DND-41 (cell line): ENCODE measurements around the gene TNIK.
"Not testable (repeated sequence)": the region's sequence is repeated elsewhere in the genome, so short reads cannot be mapped to it uniquely, and the experiment has no call there.

Experiments used
- EZH2 ChIP-seq: IDR thresholded peaks from 3 replicates; pipeline ENCODE4 v1.6.1; 2012; ENCODE audit warnings: borderline replicate concordance, low read depth, mild to moderate bottlenecking, moderate library complexity, low read length, inconsistent platforms; ENCODE audit not compliant: severe bottlenecking
- TF ChIP-seq, protein P1 (sequence below): IDR thresholded peaks from 2 replicates; pipeline ENCODE4 v1.5.1; 2012; ENCODE audit warnings: borderline replicate concordance, low read length, moderate library complexity, mild to moderate bottlenecking; ENCODE audit not compliant: poor library complexity, severe bottlenecking; ENCODE audit errors: extremely low read depth

DNA sequence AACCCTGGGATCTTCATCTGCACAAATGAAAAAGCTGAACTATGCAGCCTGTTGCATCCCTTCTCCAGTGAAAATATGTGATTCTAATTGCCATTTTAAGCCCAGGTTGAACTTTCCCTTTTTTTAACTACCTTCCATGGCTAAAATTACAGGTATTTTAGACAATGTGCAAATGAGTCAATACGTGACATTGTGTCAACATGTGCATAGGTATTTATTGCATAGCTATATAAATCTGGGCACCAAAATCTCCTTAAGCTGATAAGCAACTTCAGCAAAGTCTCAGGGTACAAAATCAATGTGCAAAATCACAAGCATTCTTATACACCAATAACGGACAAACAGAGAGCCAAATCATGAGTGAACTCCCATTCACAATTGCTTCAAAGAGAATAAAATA, 37.4 kb downstream of the TNIK start:
- TF ChIP-seq, protein P1, sequence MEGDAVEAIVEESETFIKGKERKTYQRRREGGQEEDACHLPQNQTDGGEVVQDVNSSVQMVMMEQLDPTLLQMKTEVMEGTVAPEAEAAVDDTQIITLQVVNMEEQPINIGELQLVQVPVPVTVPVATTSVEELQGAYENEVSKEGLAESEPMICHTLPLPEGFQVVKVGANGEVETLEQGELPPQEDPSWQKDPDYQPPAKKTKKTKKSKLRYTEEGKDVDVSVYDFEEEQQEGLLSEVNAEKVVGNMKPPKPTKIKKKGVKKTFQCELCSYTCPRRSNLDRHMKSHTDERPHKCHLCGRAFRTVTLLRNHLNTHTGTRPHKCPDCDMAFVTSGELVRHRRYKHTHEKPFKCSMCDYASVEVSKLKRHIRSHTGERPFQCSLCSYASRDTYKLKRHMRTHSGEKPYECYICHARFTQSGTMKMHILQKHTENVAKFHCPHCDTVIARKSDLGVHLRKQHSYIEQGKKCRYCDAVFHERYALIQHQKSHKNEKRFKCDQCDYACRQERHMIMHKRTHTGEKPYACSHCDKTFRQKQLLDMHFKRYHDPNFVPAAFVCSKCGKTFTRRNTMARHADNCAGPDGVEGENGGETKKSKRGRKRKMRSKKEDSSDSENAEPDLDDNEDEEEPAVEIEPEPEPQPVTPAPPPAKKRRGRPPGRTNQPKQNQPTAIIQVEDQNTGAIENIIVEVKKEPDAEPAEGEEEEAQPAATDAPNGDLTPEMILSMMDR = not testable (repeated sequence)
- TF ChIP-seq EZH2 = not testable (repeated sequence)
